ENCODE data around the gene TMEM132A.

DNA sequence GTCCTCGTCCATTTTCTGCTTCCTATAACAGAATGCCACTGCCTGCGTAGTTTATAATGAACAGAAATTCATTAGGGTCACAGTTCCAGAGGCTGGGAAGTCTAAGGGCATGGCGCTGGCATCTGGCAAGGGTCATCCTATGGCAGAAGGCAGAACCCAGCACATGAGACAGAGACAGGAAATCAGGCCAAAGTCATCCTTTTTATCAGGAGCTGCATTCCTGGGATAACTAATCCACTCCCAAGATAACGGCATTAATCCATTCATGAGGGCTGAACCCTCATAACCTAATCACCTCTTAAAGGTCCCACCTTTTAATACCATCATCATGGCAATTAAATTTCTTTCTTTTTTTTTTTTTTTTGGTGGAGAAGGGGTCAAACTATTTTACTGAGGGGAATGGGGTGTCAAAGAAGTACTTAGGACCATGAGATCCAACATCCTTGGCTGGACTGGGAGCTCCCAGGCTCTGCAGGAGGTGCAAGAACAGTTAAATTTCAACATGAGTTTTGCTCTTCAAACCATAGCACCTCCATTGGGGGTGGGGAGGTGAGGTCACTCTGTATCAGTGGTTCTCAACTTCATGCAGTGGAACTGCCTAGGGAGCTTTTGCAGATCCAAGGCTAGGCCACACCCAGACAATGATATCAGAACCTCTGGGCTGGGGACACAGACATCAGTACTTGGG lies 5.9 kb upstream of the TMEM132A start:
- TF ChIP-seq, protein P1, sequence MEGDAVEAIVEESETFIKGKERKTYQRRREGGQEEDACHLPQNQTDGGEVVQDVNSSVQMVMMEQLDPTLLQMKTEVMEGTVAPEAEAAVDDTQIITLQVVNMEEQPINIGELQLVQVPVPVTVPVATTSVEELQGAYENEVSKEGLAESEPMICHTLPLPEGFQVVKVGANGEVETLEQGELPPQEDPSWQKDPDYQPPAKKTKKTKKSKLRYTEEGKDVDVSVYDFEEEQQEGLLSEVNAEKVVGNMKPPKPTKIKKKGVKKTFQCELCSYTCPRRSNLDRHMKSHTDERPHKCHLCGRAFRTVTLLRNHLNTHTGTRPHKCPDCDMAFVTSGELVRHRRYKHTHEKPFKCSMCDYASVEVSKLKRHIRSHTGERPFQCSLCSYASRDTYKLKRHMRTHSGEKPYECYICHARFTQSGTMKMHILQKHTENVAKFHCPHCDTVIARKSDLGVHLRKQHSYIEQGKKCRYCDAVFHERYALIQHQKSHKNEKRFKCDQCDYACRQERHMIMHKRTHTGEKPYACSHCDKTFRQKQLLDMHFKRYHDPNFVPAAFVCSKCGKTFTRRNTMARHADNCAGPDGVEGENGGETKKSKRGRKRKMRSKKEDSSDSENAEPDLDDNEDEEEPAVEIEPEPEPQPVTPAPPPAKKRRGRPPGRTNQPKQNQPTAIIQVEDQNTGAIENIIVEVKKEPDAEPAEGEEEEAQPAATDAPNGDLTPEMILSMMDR (IDR thresholded peaks at IDR 0.05): no peak
- TF ChIP-seq EP300 (IDR thresholded peaks at IDR 0.05) (no peak), POLR2A (IDR thresholded peaks at IDR 0.05) (no peak)

Data from ovary (tissue), 3 donors.